ENCODE results near the gene TMEM219.

DNA sequence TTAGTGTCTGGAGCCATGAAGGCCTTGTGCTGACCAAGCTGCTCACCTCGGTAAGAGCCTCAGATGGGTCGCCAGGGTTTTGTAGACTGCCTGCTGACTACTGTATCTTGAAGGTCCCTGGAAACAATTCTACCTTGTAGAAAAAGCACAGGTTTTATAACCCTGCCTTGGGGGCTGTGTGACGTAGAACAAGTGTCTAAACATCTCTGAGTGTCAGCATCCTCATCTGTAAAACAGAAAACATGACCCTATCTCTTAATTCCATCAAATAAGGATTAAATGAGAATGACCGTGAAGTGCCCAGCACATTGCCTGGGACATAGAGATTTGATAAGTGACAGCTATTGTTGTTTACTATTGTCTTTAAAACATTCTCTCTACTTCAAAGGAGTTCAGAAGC lies 6.3 kb downstream of the TMEM219 start:
- TF ChIP-seq POLR2AphosphoS5 (IDR thresholded peaks at IDR 0.05; ENCODE audit: low read length) (no peak), SP1 (IDR thresholded peaks at IDR 0.05; ENCODE audit: low read depth, low read length) (no peak), EZH2 (IDR thresholded peaks at IDR 0.05; ENCODE audit: borderline replicate concordance, control insufficient read depth, low read depth, low read length) (no peak), POLR2A (IDR thresholded peaks at IDR 0.05; ENCODE audit: low read depth, low read length) (no peak), JUND (IDR thresholded peaks at IDR 0.05; ENCODE audit: low read depth, low read length) (no peak), NBN (IDR thresholded peaks at IDR 0.05) (no peak), GABPA (IDR thresholded peaks at IDR 0.05; ENCODE audit: low read depth) (no peak), SRF (IDR thresholded peaks at IDR 0.05; ENCODE audit: low read depth in 2 of 2, low read length in 2 of 2) (no peak), RAD21 (IDR thresholded peaks at IDR 0.05; ENCODE audit: insufficient read depth, low read depth, low read length) (no peak), RELA (IDR thresholded peaks at IDR 0.05; ENCODE audit: borderline replicate concordance, partially characterized antibody) (no peak), YY1 (IDR thresholded peaks at IDR 0.05; ENCODE audit: low read depth, low read length) (no peak), STAT1 (conservative IDR thresholded peaks at IDR 0.05) (no peak)
- TF ChIP-seq, protein P1, sequence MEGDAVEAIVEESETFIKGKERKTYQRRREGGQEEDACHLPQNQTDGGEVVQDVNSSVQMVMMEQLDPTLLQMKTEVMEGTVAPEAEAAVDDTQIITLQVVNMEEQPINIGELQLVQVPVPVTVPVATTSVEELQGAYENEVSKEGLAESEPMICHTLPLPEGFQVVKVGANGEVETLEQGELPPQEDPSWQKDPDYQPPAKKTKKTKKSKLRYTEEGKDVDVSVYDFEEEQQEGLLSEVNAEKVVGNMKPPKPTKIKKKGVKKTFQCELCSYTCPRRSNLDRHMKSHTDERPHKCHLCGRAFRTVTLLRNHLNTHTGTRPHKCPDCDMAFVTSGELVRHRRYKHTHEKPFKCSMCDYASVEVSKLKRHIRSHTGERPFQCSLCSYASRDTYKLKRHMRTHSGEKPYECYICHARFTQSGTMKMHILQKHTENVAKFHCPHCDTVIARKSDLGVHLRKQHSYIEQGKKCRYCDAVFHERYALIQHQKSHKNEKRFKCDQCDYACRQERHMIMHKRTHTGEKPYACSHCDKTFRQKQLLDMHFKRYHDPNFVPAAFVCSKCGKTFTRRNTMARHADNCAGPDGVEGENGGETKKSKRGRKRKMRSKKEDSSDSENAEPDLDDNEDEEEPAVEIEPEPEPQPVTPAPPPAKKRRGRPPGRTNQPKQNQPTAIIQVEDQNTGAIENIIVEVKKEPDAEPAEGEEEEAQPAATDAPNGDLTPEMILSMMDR (IDR thresholded peaks at IDR 0.05 in 2 of 3, conservative IDR thresholded peaks at IDR 0.05 in 1 of 3; ENCODE audit: control insufficient read depth in 2 of 3, extremely low read depth in 1 of 3, insufficient read depth in 1 of 3, low read depth in 3 of 3, low read length in 3 of 3): no peak
- TF ChIP-seq, protein P2, sequence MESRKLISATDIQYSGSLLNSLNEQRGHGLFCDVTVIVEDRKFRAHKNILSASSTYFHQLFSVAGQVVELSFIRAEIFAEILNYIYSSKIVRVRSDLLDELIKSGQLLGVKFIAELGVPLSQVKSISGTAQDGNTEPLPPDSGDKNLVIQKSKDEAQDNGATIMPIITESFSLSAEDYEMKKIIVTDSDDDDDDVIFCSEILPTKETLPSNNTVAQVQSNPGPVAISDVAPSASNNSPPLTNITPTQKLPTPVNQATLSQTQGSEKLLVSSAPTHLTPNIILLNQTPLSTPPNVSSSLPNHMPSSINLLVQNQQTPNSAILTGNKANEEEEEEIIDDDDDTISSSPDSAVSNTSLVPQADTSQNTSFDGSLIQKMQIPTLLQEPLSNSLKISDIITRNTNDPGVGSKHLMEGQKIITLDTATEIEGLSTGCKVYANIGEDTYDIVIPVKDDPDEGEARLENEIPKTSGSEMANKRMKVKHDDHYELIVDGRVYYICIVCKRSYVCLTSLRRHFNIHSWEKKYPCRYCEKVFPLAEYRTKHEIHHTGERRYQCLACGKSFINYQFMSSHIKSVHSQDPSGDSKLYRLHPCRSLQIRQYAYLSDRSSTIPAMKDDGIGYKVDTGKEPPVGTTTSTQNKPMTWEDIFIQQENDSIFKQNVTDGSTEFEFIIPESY (IDR thresholded peaks at IDR 0.05): no peak

Data from GM12878 (cell line).